Neural progenitor cell (in vitro differentiated cells): ENCODE results near the gene HAS3. TPM values are rescaled to one million over a fixed set of nuclear protein-coding genes. Genes with fewer than 3 reads are reported as not detected.

Experiments used
- DNase-seq: peaks from one replicate; pipeline ENCODE4 v3.0.0-alpha.2; 2016; ENCODE audit warnings: low spot score
- H2AFZ ChIP-seq: fragments of 200-600 bp; sonication (generic); replicated peaks from 2 replicates; pipeline ENCODE4 v1.6.1; 2016; ENCODE audit warnings: antibody characterized with exemption
- H3F3A ChIP-seq: fragments of 200-600 bp; sonication (generic); 2 replicates; pipeline ENCODE4 v1.6.1; 2016; ENCODE audit warnings: antibody characterized with exemption, low read depth
- H3K27ac ChIP-seq: fragments of 200-600 bp; sonication (generic); 2 replicates; pipeline ENCODE4 v1.5.1; 2016; ENCODE audit warnings: mild to moderate bottlenecking
- H3K27me3 ChIP-seq: fragments of 200-600 bp; sonication (generic); 2 replicates; pipeline ENCODE4 v1.6.1; 2016; ENCODE audit warnings: mild to moderate bottlenecking, moderate library complexity
- H3K36me3 ChIP-seq: fragments of 200-600 bp; sonication (generic); 2 replicates; pipeline ENCODE4 v1.5.1; 2016
- H3K4me1 ChIP-seq: fragments of 200-600 bp; sonication (generic); 2 replicates; pipeline ENCODE4 v1.6.1; 2016; ENCODE audit warnings: mixed run types
- H3K4me2 ChIP-seq: fragments of 200-600 bp; sonication (generic); 2 replicates; pipeline ENCODE4 v1.6.1; 2016
- H3K4me3 ChIP-seq: fragments of 200-600 bp; sonication (generic); 2 replicates; pipeline ENCODE4 v1.5.1; 2016
- H3K79me2 ChIP-seq: fragments of 200-600 bp; sonication (generic); 2 replicates; pipeline ENCODE4 v1.6.1; 2016; ENCODE audit warnings: low read depth
- H3K9ac ChIP-seq: fragments of 200-600 bp; sonication (generic); 2 replicates; pipeline ENCODE4 v1.6.1; 2016
- H3K9me3 ChIP-seq: fragments of 200-600 bp; sonication (generic); 2 replicates; pipeline ENCODE4 v1.5.1; 2016; ENCODE audit warnings: low read depth
- H4K20me1 ChIP-seq: fragments of 200-600 bp; sonication (generic); 2 replicates; pipeline ENCODE4 v1.6.1; 2016; ENCODE audit warnings: low read depth
- H3K27ac Mint-ChIP-seq: 3 replicates; pipeline ENCODE4 v1.8.0; 2021; ENCODE audit warnings: mixed read lengths
- H3K27me3 Mint-ChIP-seq: 2 replicates; pipeline ENCODE4 v1.8.0; 2022; ENCODE audit warnings: low read depth, mild to moderate bottlenecking, inconsistent platforms, moderate library complexity, mixed read lengths; ENCODE audit not compliant: insufficient read depth
- H3K36me3 Mint-ChIP-seq: 3 replicates; pipeline ENCODE4 v1.8.0; 2021; ENCODE audit warnings: mixed read lengths
- H3K4me1 Mint-ChIP-seq: 3 replicates; pipeline ENCODE4 v1.8.0; 2021; ENCODE audit warnings: mixed read lengths
- H3K4me3 Mint-ChIP-seq: 3 replicates; pipeline ENCODE4 v1.8.0; 2021; ENCODE audit warnings: mild to moderate bottlenecking, moderate library complexity, mixed read lengths
- H3K9me3 Mint-ChIP-seq: 3 replicates; pipeline ENCODE4 v1.8.0; 2020; ENCODE audit warnings: mixed read lengths
- CTCF ChIP-seq: fragments of 200-600 bp; sonication (generic); IDR thresholded peaks from 2 replicates; pipeline ENCODE4 v1.5.1; 2017; ENCODE audit warnings: antibody characterized with exemption, mild to moderate bottlenecking
- EZH2 ChIP-seq: fragments of 200-600 bp; sonication (generic); IDR thresholded peaks from 2 replicates; pipeline ENCODE4 v1.6.1; 2017; ENCODE audit warnings: antibody characterized with exemption, mild to moderate bottlenecking, moderate library complexity
- EZH2phosphoT487 ChIP-seq: fragments of 200-600 bp; sonication (generic); IDR thresholded peaks from 2 replicates; pipeline ENCODE4 v1.6.1; 2017; ENCODE audit warnings: antibody characterized with exemption
- total RNA-seq: library from RNA; depleted of rRNA; stranded (reverse); fragments of >200 nt; gene quantifications from 2 replicates; pipeline ENCODE4 v1.2.3, GENCODE V29; 2015; ENCODE audit warnings: low replicate concordance

Gene HAS3
- total RNA-seq, 1 donor from 2014 or later = 2.5 TPM

DNA sequence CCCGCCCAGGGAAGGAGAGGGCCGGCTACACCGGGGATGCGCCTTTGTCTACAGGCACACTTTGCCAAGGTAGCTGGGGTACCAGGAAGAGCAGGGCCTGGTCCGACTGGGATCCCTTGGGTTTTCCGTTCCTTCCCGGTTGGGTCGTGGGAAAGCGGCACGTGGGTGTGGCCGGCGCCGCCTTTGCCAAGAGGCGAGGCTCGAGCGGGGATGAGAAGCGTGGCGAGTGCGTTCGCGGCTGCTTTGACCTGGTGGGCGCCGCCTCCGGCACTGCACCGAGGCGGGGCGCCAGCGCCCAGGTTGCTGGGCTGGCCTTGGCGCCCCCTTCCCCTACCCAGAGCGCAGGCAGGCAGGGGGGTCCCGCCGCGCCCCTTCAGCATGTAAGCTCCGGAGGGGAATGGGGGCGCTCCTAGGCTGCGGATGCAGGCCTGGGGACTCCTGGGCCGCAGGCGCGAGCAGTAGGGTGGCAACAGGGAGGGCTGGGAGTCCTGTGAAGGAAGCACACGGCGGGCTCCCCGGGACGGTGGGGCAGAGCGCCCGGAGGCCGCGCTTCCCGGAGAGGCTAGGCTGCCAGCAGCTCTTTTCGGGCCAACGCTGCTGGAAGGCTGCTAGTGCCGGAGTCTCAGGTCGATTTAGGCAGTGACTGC, 2.0 kb downstream of the HAS3 start:
- Mint-ChIP-seq H3K4me3 (peak overlapping the region; percentile 86), H3K9me3 (no peaks in the 10 kb centered on the region), H3K27ac (no peak overlapping the region), H3K36me3 (peaks cover 9% of the 10 kb centered on the region), H3K4me1 (peaks cover 42% of the 10 kb centered on the region), H3K27me3 (peaks cover 14% of the 10 kb centered on the region)
- H3K27ac ChIP-seq = no peak overlapping the region
- no peak overlapping the region for H3K9ac ChIP-seq
- H3K36me3 ChIP-seq = no peaks in the 10 kb centered on the region
- H4K20me1 ChIP-seq = peaks cover 25% of the 10 kb centered on the region
- TF ChIP-seq EZH2 (no peak), CTCF (peak; percentile 33), EZH2phosphoT487 (no peak)
- peak; percentile 67 for DNase-seq
- H3K9me3 ChIP-seq = no peaks in the 10 kb centered on the region
- H3K4me2 ChIP-seq = peak overlapping the region; percentile 100
- no peaks in the 10 kb centered on the region for H3K79me2 ChIP-seq
- peaks cover 37% of the 10 kb centered on the region for H3F3A ChIP-seq
- H3K4me3 ChIP-seq = peak overlapping the region; percentile 90
- H2AFZ ChIP-seq = peak overlapping the region; percentile 67
- peaks cover 21% of the 10 kb centered on the region for H3K4me1 ChIP-seq
- peaks cover 6% of the 10 kb centered on the region for H3K27me3 ChIP-seq

- H3K79me2 ChIP-seq = no peaks in the 10 kb centered on the region
- peaks cover 31% of the 10 kb centered on the region for H4K20me1 ChIP-seq
- peaks cover 9% of the 10 kb centered on the region for H3K36me3 Mint-ChIP-seq
- no peak for TF ChIP-seq CTCF
- TF ChIP-seq EZH2phosphoT487 = no peak
- no peak for TF ChIP-seq EZH2
- H3K36me3 ChIP-seq = no peaks in the 10 kb centered on the region
- H3K9me3 Mint-ChIP-seq = no peaks in the 10 kb centered on the region
- DNase-seq = peak; percentile 57
- H3K4me3 Mint-ChIP-seq = peak overlapping the region; percentile 82
- no peak overlapping the region for H3K27ac ChIP-seq
- H3F3A ChIP-seq = peaks cover 37% of the 10 kb centered on the region
- peak overlapping the region; percentile 69 for H3K27ac Mint-ChIP-seq
- H3K9me3 ChIP-seq = no peaks in the 10 kb centered on the region
- H3K4me1 Mint-ChIP-seq = peaks cover 35% of the 10 kb centered on the region
- H3K9ac ChIP-seq = no peak overlapping the region
- H3K4me3 ChIP-seq = peak overlapping the region; percentile 90
- H2AFZ ChIP-seq = peak overlapping the region; percentile 67
- H3K27me3 Mint-ChIP-seq = peaks cover 12% of the 10 kb centered on the region
- peaks cover 18% of the 10 kb centered on the region for H3K4me1 ChIP-seq
- peaks cover 6% of the 10 kb centered on the region for H3K27me3 ChIP-seq
- peak overlapping the region; percentile 100 for H3K4me2 ChIP-seq
Measured at GRCh38 chr16:69108064-69108904, 2.8 kb downstream of the HAS3 start.

DNA sequence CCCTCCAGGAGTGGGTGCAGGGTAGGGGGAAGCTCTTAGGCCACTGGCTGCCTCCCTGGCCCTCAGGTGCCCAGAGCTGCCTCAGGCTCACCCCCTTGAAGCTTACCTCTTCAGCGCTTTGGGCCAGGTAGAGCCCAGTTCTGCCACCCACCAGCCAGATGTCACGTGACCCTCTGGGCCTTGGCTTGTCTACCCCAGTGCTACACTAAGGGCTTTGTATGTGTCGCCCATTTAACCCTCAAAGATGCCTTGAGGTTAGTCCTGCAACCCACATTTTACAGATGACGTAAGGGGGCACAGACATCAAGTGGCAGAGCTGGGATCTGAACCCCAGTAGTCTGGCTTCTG, 3.4 kb downstream of the HAS3 start:
- Histone ChIP-seq H3F3A (peaks cover 37% of the 10 kb centered on the region), H4K20me1 (peaks cover 35% of the 10 kb centered on the region), H3K79me2 (no peaks in the 10 kb centered on the region), H3K4me1 (peaks cover 18% of the 10 kb centered on the region), H3K27ac (no peak overlapping the region), H3K27me3 (peaks cover 6% of the 10 kb centered on the region), H3K36me3 (no peaks in the 10 kb centered on the region), H3K9ac (no peak overlapping the region), H3K4me3 (peak overlapping the region; percentile 90), H3K9me3 (no peaks in the 10 kb centered on the region), H2AFZ (no peak overlapping the region), H3K4me2 (peak overlapping the region; percentile 100)
- DNase-seq = no peak
- Mint-ChIP-seq H3K4me3 (peak overlapping the region; percentile 82), H3K9me3 (no peaks in the 10 kb centered on the region), H3K27ac (peak overlapping the region; percentile 69), H3K27me3 (peaks cover 12% of the 10 kb centered on the region), H3K36me3 (peaks cover 9% of the 10 kb centered on the region), H3K4me1 (peaks cover 33% of the 10 kb centered on the region)
- TF ChIP-seq CTCF (no peak), EZH2phosphoT487 (no peak), EZH2 (no peak)
